NCI-H2196 (cell line): ENCODE results near the gene SPTBN4.
"Not testable (repeated sequence)": the region's sequence is repeated elsewhere in the genome, so short reads cannot be mapped to it uniquely, and the experiment has no call there.

Source experiments
- DNase-seq: peaks from one replicate; lab custom pipeline; 2025; ENCODE audit not compliant: unreplicated experiment; lab: John Stamatoyannopoulos, UW

The SPTBN4 gene

GRCh38 chr19:40585241-40585981 is 118.6 kb downstream of the SPTBN4 start:
- DNase-seq: no peak

- no peak for DNase-seq
Observed at GRCh38 chr19:40585982-40586422, 119.2 kb downstream of the SPTBN4 start.

GRCh38 chr19:40586611-40587010 is 119.8 kb downstream of the SPTBN4 start:
- DNase-seq: no peak

GRCh38 chr19:40588110-40588854 is 121.5 kb downstream of the SPTBN4 start:
- no peak for DNase-seq

GRCh38 chr19:40588926-40589569 is 122.2 kb downstream of the SPTBN4 start:
- no peak for DNase-seq

GRCh38 chr19:40589591-40590429 is 123.0 kb downstream of the SPTBN4 start:
- no peak for DNase-seq

DNA sequence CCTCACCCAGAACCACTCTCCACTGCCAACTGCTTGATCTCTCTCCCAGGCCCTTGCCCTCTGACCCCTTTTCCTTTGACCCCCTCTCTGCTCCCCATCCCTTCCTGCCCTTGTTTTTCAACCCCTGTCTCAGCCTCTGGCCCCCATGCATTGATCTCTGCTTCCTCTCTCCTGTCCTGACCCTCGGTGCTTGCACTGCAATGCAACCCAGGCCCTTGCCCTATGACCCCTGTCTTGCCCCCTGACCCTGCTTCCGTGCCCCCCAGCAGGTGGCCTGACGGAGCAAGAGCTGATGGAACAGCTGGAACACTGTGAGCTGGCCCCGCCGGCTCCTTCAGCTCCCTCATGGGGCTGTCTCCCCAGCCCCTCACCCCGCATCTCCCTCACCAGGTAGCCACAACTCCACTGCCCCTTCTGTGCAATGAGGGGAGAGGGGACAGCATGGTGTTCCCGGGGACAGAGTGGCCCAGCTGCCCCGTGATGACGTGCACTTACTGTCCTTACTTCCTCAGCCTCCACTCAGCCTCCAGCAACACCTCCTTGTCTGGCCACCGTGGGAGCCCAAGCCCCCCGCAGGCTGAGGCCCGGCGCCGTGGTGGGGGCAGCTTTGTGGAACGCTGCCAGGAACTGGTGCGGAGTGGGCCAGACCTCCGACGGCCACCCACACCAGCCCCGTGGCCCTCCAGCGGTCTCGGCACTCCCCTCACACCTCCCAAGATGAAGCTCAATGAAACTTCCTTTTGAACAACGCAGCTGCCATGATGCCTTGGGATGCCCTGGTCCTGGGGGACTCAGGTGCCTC is 123.9 kb downstream of the SPTBN4 start:
- DNase-seq: no peak

DNA sequence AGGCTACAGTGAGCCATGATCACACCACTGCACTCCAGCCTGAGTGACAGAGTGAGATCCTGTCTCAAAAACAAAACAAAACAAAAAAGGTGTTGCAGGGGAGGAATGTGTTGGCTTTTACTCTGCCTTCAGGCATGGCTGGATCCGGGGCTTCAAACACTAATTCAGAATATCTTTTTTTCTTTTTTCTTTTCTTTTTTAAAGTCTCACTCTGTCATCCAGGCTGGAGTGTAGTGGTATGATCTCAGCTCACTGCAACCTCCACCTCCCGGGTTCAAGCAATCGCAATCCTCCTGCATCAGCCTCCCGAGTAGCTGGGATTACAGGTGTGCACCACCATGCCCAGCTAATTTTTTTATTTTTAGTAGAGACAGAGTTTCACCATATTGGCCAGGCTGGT is 124.9 kb downstream of the SPTBN4 start:
- DNase-seq: not testable (repeated sequence)

DNA sequence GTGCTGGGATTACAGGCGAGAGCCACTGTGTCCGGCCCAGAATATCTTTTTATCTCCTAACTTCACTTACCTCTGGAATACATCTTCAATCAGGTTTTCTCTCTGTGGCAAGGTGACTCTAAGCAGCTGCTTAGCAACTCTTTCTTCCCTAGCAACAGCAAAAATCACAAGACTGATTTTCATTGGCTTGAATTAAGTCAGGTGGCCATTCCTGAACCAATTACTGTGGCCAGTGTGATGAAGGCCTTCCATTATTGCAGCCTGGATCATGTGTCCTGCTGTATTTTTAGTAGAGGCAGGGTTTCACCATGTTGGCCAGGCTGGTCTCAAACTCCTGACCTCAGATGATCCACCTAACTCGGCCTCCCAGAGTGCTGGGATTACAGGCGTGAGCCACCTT is 125.4 kb downstream of the SPTBN4 start:
- peak; percentile 89 for DNase-seq

GRCh38 chr19:40594255-40594654 is 127.5 kb downstream of the SPTBN4 start:
- DNase-seq: peak; percentile 19

- no peak for DNase-seq
Observed at GRCh38 chr19:40594657-40595091, 127.9 kb downstream of the SPTBN4 start.

GRCh38 chr19:40596608-40597328 is 130.0 kb downstream of the SPTBN4 start:
- peak; percentile 82 for DNase-seq

- DNase-seq: no peak
Observed at GRCh38 chr19:40597329-40597838, 130.6 kb downstream of the SPTBN4 start.

DNA sequence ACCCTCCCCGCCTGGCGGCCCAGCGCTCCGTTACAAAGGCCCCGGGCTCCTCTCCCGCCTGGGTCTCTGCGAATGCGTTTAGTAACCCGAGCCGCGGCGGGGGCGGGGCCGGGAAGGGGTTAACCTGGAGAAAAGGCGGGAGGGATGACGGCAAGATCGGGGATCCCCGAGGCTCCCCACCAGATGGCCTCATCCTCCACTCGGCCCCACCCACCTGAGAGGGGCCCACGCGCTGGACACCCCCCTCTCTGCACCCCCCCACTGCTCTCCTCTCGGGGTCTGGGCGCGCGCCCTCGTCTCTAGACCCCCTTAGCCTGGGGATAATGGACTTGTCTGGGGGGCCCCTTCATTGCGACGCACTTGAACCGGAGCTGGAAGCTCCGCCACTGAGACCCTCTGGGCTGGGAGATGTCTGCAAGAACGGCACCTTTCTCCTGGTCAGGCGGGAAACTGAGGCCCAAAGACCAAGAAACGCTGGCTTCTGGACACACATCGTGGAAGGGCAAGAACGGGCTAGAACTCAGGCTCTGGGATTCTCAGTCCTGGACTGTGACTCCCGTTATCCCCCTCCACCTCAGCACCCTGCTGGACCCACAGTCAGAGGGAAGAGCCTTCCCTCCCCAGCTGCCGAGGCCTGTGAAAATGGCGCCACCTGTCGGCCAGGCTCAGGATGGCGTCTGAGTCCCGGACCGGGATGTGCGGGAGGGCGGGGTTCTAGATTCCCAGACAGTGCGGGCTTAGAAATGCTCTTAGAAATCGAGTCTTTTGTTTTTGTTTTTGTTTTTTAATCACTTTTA is 131.5 kb downstream of the SPTBN4 start:
- peak; percentile 90 for DNase-seq

DNA sequence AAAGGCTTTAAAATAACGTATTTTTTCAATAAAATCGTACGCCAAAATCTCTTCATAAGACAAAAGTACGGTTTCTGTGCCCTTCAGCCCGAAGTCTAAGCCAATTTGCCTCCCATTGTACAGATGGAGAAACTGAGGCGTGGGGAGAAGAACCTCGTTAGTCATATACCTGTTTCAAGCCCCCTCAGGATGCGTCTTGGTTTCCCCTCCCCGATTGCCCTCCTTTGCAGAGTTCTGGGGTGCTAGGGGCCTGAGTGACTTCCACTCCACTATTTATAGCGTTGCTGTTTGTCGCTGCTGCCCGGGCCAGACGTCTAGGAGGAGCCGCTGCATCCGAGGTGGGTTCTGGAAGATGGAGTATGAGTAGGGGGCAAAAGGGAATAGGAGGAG is 132.1 kb downstream of the SPTBN4 start:
- DNase-seq: no peak

GRCh38 chr19:40599331-40599901 is 132.6 kb downstream of the SPTBN4 start:
- DNase-seq: no peak

DNA sequence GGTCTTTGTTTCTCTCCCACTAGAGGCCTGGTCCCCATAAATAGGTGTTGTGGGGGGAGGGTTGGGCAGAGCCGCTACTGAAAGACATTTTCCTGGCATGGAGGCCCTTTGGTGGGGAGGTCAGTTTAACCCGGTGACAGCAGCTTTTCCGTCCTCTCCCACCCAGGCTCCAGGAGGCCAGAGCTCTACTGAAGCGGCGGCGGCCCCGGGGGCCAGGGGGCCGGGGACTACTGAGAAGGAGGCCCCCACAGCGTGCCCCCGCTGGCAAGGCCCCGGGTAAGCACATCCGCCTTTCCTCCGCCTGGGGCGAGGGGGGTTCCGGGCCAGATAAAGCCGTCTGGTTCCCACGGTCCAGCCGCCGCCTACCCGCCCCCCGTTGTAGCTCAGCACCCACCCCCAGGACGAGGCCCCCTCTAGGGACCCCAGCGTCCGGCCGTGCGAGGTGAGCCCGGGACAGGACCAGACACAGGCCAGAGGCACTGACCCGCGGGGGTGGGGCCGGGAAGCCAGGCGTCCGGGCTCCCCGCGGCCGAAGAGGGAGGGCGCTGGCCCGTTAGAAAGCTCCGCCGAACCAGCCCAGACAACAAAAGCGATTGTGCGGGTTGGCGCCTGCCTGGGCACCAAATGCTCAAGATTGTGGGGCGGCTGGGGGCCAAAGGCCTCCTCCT is 133.2 kb downstream of the SPTBN4 start:
- DNase-seq: no peak
